HFFc6 (cell line): ENCODE results near the gene ZNF688. TPM values are rescaled to one million over a fixed set of nuclear protein-coding genes. Genes with fewer than 3 reads are reported as not detected.
"Not testable (repeated sequence)": the region's sequence is repeated elsewhere in the genome, so short reads cannot be mapped to it uniquely, and the experiment has no call there.

ENCODE experiments used
- DNase-seq: peaks from one replicate; pipeline ENCODE4 v3.0.0-alpha.2; 2018
- H3K27ac Mint-ChIP-seq: 2 replicates; pipeline ENCODE4 v1.8.0; 2020; ENCODE audit warnings: mild to moderate bottlenecking, mixed read lengths
- H3K27me3 Mint-ChIP-seq: 2 replicates; pipeline ENCODE4 v1.8.0; 2021; ENCODE audit warnings: mild to moderate bottlenecking, moderate library complexity, mixed read lengths; ENCODE audit not compliant: insufficient read depth
- H3K36me3 Mint-ChIP-seq: 2 replicates; pipeline ENCODE4 v1.8.0; 2021; ENCODE audit warnings: low read depth, mixed read lengths
- H3K4me1 Mint-ChIP-seq: 2 replicates; pipeline ENCODE4 v1.8.0; 2020; ENCODE audit warnings: low read depth, mixed read lengths
- H3K4me3 Mint-ChIP-seq: 2 replicates; pipeline ENCODE4 v1.8.0; 2020; ENCODE audit warnings: mild to moderate bottlenecking, moderate library complexity, mixed read lengths
- H3K9me3 Mint-ChIP-seq: 2 replicates; pipeline ENCODE4 v1.8.0; 2020; ENCODE audit warnings: mild to moderate bottlenecking, mixed read lengths
- total RNA-seq, 6 experiments: library from RNA; stranded (reverse); fragmentation: NEBNext Ultra II Directional; extraction: Animal tissue kit (Norgen Biotek cat#: 25700); gene quantifications; 2 replicates in 1 of 6; 3 replicates in 5 of 6; pipeline ENCODE4 v1.2.3, GENCODE V29; 2021
- TF ChIP-seq, protein P1 (sequence below): fragments of 200-600 bp; sonication (generic); IDR thresholded peaks from 2 replicates; pipeline ENCODE4 v1.5.0; 2021; ENCODE audit warnings: antibody characterized with exemption, mild to moderate bottlenecking

ZNF688 gene
- total RNA-seq, 6 experiments from 2014 or later, result 5.9 to 10.4 (median 7.6) TPM

DNA sequence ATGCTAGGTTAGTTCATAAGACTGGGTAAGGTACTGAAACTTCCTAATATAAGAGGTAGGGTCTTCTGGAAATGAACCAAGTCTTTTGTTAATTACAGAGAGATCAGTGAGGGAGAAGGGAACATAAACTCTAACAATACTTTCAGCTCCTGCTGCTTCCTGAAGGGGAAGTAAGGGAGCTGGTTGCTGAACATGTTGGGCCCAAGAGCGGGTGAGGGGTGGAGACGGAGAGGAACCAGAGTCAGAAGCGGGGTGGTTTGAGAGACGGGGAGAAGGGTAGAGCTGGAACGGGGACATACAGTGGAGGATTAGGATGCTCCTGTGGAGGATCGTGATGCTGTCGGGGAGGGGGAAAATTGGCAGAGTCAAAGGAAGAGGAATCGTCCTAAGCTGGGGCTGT is 25.4 kb downstream of the ZNF688 start:
- Mint-ChIP-seq H3K9me3 (no peaks in the 10 kb centered on the region), H3K36me3 (no peaks in the 10 kb centered on the region), H3K4me3 (no peak overlapping the region), H3K4me1 (peaks cover 12% of the 10 kb centered on the region), H3K27me3 (peaks cover 5% of the 10 kb centered on the region), H3K27ac (no peak overlapping the region)
- no peak for DNase-seq
- TF ChIP-seq, protein P1, sequence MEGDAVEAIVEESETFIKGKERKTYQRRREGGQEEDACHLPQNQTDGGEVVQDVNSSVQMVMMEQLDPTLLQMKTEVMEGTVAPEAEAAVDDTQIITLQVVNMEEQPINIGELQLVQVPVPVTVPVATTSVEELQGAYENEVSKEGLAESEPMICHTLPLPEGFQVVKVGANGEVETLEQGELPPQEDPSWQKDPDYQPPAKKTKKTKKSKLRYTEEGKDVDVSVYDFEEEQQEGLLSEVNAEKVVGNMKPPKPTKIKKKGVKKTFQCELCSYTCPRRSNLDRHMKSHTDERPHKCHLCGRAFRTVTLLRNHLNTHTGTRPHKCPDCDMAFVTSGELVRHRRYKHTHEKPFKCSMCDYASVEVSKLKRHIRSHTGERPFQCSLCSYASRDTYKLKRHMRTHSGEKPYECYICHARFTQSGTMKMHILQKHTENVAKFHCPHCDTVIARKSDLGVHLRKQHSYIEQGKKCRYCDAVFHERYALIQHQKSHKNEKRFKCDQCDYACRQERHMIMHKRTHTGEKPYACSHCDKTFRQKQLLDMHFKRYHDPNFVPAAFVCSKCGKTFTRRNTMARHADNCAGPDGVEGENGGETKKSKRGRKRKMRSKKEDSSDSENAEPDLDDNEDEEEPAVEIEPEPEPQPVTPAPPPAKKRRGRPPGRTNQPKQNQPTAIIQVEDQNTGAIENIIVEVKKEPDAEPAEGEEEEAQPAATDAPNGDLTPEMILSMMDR, result no peak

DNA sequence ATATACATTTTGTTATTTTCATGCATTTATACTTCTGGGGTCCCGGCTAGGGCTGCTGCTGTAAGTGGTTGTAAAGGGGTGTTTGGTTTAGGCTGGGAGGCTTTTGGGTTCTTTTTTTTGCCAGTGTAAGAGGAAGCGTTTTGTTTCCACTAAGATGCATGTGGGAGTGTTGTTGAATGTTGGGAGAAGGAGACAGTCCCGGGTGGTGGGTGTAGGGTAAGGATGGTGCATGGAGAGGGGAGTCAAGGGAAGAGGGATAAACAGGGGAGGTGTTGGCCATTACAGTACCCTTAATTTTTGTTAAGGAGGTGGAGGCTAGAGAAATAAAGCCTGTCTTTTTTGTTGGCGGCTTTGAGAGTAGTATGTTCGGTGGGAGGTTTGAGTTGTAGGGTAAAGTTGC is 28.4 kb downstream of the ZNF688 start:
- TF ChIP-seq, protein P1, result no peak
- Mint-ChIP-seq H3K4me3 (no peak overlapping the region), H3K9me3 (no peaks in the 10 kb centered on the region), H3K36me3 (no peaks in the 10 kb centered on the region), H3K27ac (no peak overlapping the region), H3K4me1 (no peaks in the 10 kb centered on the region), H3K27me3 (peaks cover 5% of the 10 kb centered on the region)
- DNase-seq, result no peak

DNA sequence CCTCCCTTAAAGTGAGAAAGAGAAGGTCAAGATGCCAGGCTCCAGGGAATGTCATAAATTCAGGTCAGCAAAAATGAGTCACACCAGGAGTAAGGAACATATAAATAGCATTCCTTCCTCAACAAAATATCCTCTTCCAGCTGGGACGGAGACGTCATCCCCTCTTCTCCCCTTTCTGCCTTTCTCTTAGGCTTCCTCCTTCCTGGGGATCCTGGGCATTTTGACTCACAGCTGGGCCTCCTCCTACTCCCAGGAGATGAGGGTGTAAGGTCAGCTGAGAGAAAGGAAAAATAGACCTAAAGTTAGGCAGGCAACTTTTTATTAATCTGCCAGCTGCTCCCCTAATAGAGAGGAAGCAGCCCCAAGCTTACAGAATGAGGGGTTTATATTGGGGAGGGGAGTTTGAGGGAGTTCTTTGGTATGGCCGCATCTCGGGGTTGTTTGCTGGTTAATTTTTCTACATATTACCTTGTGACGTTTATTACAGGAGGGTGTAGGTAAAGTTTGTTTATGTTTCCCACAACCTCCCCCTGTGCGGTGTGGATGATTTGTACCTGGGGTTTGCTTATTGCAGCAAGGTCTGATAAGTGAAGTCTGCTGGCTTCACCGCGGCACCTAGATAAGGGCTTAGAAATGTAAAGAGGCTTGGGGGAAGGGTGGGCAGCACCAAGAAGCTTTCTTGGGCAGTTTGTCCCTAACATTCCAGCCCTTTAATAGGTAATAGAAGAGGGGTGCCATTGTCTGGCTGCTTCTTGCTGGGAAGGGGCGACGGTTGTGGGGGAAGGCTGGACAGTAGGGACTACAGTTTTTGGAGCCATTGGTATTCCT is 29.8 kb downstream of the ZNF688 start:
- no peaks in the 10 kb centered on the region for H3K9me3 Mint-ChIP-seq
- H3K4me1 Mint-ChIP-seq, result no peaks in the 10 kb centered on the region
- H3K4me3 Mint-ChIP-seq, result no peak overlapping the region
- H3K27me3 Mint-ChIP-seq, result peaks cover 3% of the 10 kb centered on the region
- H3K27ac Mint-ChIP-seq, result no peak overlapping the region
- peak; percentile 27 for DNase-seq
- H3K36me3 Mint-ChIP-seq, result no peaks in the 10 kb centered on the region
- TF ChIP-seq, protein P1, result no peak

DNA sequence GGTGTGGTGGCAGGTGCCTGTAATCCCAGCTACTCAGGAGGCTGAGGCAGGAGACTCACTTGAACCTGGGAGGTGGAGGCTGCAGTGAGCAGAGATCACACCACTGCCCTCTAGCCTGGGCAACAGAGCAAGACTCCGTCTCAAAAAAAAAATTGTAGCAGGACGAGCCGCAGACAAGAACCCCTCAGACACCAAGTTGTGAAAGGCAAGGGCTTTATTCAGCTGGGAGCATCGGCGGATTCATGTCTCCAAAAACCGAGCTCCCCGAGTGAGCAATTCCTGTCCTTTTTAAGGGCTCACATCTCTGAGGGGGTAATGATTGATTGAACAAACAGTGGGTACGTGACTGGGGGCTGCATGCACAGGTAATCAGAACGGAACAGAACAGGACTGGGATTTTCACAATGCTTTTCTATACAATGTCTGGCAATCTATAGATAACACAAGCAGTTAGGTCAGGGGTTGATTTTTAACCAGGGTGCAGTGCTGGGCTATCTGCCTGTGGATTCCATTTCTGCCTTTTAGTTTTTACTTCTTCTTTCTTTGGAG is 30.5 kb downstream of the ZNF688 start:
- not testable (repeated sequence) for H3K27ac Mint-ChIP-seq, H3K4me3 Mint-ChIP-seq, H3K27me3 Mint-ChIP-seq, H3K4me1 Mint-ChIP-seq, H3K36me3 Mint-ChIP-seq, DNase-seq, H3K9me3 Mint-ChIP-seq

DNA sequence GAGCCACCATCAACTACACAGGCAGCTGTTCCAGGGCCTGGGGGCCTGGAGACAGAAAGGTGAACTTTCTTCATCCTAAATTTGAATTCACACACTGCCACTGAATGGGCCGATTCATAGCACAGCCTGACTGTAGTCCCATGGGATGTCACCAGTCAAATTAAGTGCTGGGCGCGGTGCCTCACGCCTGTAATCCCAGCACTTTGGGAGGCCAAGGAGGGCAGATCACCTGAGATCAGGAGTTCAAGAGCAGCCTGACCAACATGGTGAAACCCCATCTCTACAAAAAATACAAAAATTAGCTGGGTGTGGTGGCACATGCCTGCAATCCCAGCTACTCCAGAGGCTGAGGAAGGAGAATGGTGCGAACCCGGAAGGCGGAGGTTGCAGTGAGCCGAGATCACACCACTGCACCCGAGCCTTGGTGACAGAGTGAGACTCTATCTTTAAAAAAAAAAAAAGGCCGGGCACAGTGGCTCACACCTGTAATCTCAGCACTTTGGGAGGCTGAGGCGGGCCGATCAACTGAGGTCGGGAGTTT is 31.5 kb downstream of the ZNF688 start:
- peaks cover 13% of the 10 kb centered on the region for H3K4me1 Mint-ChIP-seq
- H3K36me3 Mint-ChIP-seq, DNase-seq, H3K27me3 Mint-ChIP-seq, H3K4me3 Mint-ChIP-seq, H3K9me3 Mint-ChIP-seq, H3K27ac Mint-ChIP-seq: not testable (repeated sequence)

DNA sequence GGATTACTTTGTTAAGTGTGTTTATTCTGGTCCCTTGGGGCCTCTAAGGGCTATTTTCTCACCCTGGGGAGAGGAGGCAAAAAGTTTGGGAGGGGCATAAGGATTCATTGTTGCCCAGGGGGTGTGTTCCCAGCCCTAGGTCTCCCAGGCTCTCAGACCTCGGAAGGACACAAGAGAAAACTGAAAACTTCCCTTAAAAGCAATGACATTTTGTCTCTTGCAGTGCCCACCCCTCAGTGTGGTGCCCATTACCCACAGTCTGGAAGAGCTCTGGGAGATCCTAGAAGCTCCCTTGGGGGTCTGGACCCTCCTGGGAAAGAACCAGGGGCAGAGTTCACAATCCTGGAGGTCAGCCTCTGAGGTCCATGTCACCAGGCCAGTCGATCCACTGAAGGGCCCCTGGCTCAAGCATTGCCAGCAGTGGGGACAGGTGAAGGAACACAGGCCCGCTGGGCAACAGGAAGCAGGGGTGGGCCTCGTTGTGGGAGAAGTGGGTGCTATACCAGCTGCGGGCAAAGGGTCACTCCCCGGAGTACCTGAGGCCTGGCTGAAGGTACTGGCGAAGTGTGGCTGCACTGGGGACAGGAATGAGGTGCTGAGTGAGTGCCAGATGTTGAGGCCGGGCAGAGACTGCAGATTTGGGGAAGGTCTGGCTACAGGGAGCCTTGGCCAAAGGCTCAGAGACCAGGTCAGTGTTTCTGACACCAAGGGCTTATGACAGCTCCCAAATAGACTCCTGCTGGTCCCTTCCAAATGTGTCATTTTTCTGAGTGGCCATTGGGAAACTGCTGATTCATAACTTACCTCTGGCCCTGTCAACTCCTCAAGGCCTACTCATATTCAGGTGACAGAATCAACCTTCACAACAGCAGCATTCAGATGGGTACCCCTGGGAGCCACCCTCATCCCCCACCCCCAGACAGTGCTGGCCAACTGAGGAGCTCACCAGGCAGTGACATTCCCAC is 32.2 kb downstream of the ZNF688 start:
- TF ChIP-seq, protein P1, result no peak
- DNase-seq, result no peak
- H3K9me3 Mint-ChIP-seq, result no peaks in the 10 kb centered on the region
- H3K27me3 Mint-ChIP-seq, result peaks cover 4% of the 10 kb centered on the region; the same call in 1 of the 2 replicates
- no peaks in the 10 kb centered on the region for H3K36me3 Mint-ChIP-seq
- peaks cover 16% of the 10 kb centered on the region for H3K4me1 Mint-ChIP-seq
- no peak overlapping the region for H3K4me3 Mint-ChIP-seq
- H3K27ac Mint-ChIP-seq, result no peak overlapping the region

DNA sequence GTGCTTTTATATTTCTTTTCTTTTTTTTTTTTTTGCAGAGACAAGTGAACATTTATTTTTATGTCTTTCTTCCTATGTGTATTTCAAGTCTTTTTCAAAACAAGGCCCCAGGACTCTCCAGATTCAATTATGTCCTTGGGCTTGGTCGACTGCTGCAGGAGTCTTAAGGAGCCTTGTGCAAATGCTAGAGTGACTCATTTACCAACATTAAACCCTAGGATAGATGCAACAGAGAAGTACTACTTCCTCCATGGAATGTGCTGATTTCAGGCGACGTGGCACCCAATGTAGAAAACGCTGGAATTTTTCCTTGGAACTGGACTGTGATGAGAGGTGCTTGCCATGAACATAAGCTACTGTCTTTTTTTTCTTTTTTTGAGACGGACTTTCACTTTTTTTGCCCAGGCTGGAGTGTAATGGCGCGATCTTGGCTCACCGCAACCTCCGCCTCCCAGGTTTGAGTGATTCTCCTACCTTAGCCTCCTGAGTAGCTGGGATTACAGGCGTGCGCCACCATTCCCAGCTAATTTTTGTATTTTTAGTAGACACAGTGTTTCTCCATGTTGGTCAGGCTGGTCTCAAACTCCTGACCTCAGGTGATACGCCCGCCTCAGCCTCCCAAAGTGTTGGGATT is 35.0 kb downstream of the ZNF688 start:
- H3K4me3 Mint-ChIP-seq, DNase-seq, H3K9me3 Mint-ChIP-seq, H3K36me3 Mint-ChIP-seq, H3K27ac Mint-ChIP-seq, H3K27me3 Mint-ChIP-seq: not testable (repeated sequence)
- H3K4me1 Mint-ChIP-seq, result peaks cover 16% of the 10 kb centered on the region
